ENCODE results near the gene KIF25.

KIF25 gene

DNA sequence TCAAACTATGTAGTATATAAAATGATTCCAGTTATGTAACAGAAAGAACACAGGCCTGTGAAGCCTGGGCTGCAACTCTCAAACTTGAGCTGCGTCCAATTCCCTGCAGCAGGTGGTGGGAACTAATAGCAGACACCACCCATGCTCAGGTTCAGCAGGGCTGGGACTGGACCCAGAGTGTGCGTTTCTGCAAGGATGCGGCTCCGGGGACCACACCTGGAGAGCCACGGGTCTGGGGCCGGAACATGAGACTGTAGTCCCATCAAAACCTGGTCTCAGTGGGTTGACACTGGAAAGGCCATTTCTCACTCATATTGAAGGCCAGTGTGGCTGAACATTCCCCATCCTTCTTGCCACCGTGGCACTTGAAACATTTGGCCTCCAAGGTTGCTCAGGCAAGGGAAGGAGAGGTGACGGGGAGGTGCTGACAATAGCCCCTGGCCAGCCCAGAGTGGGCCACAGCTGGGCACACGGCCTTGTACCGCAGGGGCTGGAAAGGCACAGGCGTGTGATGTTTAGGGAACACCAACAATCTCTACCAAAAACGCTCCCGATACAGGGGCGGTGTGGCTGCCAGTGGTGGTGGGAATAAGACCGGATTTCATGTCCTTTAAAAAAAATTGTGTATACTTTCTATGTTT is 43.5 kb downstream of the KIF25 start:
- Histone ChIP-seq H3K36me3 (ENCODE audit: control insufficient read depth in 1 of 2, insufficient read depth in 2 of 2, low read length in 2 of 2) (no peaks in the 10 kb centered on the region), H3K4me3 (ENCODE audit: low read depth in 1 of 2, low read length in 2 of 2) (no peak overlapping the region), H3K27ac (ENCODE audit: low read length) (no peak overlapping the region), H3K27me3 (ENCODE audit: low read depth, low read length) (no peaks in the 10 kb centered on the region), H3K4me1 (ENCODE audit: control insufficient read depth in 1 of 2, insufficient read depth in 2 of 2, low read length in 2 of 2) (peaks cover under 1 to 2% of the 10 kb centered on the region in 2 donors), H3K9me3 (ENCODE audit: control insufficient read depth in 1 of 2, low read length in 2 of 2) (peaks cover 10 to 17% of the 10 kb centered on the region in 2 donors)

DNA sequence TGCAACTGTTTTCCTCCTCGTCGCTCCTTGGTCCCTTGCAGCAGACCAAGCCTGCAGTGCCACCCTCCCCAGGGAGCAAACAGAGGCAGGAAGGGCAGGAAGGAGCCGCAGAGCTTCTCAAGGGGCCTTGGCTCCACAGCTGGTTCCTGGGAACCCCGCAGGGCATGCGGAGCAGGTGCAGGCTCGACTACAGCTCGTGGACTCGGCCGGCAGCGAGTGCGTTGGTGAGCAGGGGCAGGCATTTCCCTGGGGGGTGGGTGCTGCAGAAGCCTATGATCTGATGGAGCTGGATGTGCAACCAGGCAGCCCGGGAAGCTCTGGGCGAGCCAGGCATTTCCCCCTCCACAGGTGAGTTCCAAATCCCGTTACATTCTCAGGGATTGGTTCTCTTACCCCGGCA is 44.5 kb downstream of the KIF25 start:
- Histone ChIP-seq H3K27me3 (ENCODE audit: low read depth, low read length) (no peaks in the 10 kb centered on the region), H3K27ac (ENCODE audit: low read length) (no peak overlapping the region), H3K9me3 (ENCODE audit: control insufficient read depth in 1 of 2, low read length in 2 of 2) (peaks cover 10 to 17% of the 10 kb centered on the region in 2 donors), H3K36me3 (ENCODE audit: control insufficient read depth in 1 of 2, insufficient read depth in 2 of 2, low read length in 2 of 2) (no peaks in the 10 kb centered on the region), H3K4me1 (ENCODE audit: control insufficient read depth in 1 of 2, insufficient read depth in 2 of 2, low read length in 2 of 2) (no peaks in the 10 kb centered on the region), H3K4me3 (ENCODE audit: low read depth in 1 of 2, low read length in 2 of 2) (no peak overlapping the region)

DNA sequence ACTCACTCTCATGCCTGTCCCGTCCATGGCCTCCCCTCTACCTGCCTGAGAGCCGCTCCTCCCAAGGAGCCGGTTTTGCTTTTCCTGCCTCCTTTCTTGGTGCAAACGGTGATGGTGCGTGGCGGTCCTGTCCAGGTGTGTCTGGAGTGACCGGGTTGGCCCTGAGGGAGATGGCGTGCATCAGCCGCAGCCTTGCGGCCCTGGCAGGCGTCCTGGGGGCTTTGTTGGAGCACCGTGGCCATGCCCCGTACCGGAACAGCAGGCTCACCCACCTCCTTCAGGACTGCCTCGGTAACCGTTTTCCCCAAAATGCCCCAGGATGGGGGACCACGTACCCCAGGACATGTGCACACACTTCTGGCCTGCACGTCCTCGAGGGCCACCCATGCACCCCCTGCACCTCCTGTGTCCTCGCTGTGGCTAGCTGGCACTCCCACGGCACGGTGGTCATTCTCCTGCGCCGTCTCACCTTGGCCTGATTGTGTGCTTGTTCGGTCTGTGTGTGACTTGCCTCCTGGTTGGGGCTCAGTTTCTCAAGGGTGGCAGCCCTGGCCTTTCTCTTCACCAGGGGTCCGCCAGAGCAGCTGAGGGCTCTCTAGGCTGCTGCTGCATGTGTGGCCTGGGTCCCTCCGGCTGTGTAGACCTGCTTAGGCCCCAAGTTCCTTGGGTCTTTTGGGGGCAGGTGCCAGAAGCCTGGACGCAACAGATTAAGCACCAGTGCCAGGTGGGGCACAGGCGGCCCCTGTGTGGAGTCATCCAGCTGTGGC is 45.1 kb downstream of the KIF25 start:
- Histone ChIP-seq H3K4me3 (ENCODE audit: low read depth in 1 of 2, low read length in 2 of 2) (no peak overlapping the region), H3K27ac (ENCODE audit: low read length) (no peak overlapping the region), H3K27me3 (ENCODE audit: low read depth, low read length) (no peaks in the 10 kb centered on the region), H3K4me1 (ENCODE audit: control insufficient read depth in 1 of 2, insufficient read depth in 2 of 2, low read length in 2 of 2) (no peaks in the 10 kb centered on the region), H3K9me3 (ENCODE audit: control insufficient read depth in 1 of 2, low read length in 2 of 2) (peaks cover 10 to 17% of the 10 kb centered on the region in 2 donors), H3K36me3 (ENCODE audit: control insufficient read depth in 1 of 2, insufficient read depth in 2 of 2, low read length in 2 of 2) (no peaks in the 10 kb centered on the region)

- H3K27ac ChIP-seq (ENCODE audit: low read length), result no peak overlapping the region
- H3K4me1 ChIP-seq (ENCODE audit: control insufficient read depth in 1 of 2, insufficient read depth in 2 of 2, low read length in 2 of 2), result no peaks in the 10 kb centered on the region
- H3K9me3 ChIP-seq (ENCODE audit: control insufficient read depth in 1 of 2, low read length in 2 of 2), result peaks cover 10 to 17% of the 10 kb centered on the region in 2 donors
- no peaks in the 10 kb centered on the region for H3K27me3 ChIP-seq (ENCODE audit: low read depth, low read length)
- H3K36me3 ChIP-seq (ENCODE audit: control insufficient read depth in 1 of 2, insufficient read depth in 2 of 2, low read length in 2 of 2), result no peaks in the 10 kb centered on the region
- no peak overlapping the region for H3K4me3 ChIP-seq (ENCODE audit: low read depth in 1 of 2, low read length in 2 of 2)
Measured at GRCh38 chr6:168043193-168043847, 45.8 kb downstream of the KIF25 start.

DNA sequence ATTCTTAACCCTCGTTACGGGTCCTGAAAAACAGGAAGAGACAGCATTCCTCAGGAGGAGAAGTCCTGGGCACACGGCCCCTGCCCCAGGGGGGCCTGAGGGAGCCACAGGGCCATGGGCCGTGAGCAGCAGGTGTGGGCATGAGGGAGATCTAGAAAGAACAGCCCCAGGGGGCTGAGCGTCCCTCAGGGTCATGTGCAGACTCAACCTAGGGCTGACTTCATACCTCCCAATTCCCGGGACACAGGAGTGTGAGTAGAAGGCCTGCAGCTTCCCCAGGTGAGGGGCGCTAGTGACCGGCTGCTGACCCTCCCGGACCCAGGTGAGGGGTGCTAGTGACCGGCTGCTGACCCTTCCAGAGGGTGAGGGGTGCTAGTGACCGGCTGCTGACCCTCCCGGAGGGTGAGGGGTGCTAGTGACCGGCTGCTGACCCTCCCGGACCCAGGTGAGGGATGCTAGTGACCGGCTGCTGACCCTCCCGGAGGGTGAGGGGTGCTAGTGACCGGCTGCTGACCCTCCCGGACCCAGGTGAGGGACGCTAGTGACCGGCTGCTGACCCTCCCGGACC is 46.5 kb downstream of the KIF25 start:
- Histone ChIP-seq H3K27ac (ENCODE audit: low read length) (no peak overlapping the region), H3K4me3 (ENCODE audit: low read depth in 1 of 2, low read length in 2 of 2) (no peak overlapping the region), H3K4me1 (ENCODE audit: control insufficient read depth in 1 of 2, insufficient read depth in 2 of 2, low read length in 2 of 2) (no peaks in the 10 kb centered on the region), H3K36me3 (ENCODE audit: control insufficient read depth in 1 of 2, insufficient read depth in 2 of 2, low read length in 2 of 2) (no peaks in the 10 kb centered on the region), H3K27me3 (ENCODE audit: low read depth, low read length) (no peaks in the 10 kb centered on the region), H3K9me3 (ENCODE audit: control insufficient read depth in 1 of 2, low read length in 2 of 2) (peaks cover 10 to 17% of the 10 kb centered on the region in 2 donors)

DNA sequence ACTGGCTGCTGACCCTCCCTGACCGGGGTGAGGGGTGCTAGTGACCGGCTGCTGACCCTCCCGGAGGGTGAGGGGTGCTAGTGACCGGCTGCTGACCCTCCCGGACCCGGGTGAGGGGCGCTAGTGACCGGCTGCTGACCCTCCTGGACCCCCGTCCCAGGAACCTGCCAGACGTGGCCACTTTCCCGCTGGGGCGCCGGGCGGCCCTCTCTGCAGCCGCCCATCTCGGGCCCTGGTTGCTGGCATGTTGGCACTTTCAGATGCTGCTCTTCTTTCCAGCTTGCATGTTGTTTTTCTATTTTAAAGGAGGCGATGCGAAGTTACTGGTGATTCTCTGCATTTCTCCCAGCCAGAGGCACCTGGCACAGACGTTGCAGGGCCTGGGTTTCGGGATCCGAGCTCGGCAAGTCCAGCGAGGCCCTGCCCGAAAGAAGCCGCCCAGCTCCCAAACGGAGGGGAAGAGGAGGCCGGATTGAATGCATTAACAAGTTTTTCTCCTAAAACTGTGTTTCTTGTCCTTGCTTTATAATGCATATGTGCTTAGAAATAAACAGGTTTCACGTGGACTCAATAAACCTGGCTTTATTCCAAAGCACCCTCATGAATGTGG is 47.2 kb downstream of the KIF25 start:
- H3K27ac ChIP-seq (ENCODE audit: low read length), result no peak overlapping the region
- no peaks in the 10 kb centered on the region for H3K36me3 ChIP-seq (ENCODE audit: control insufficient read depth in 1 of 2, insufficient read depth in 2 of 2, low read length in 2 of 2)
- H3K27me3 ChIP-seq (ENCODE audit: low read depth, low read length), result no peaks in the 10 kb centered on the region
- no peaks in the 10 kb centered on the region for H3K4me1 ChIP-seq (ENCODE audit: control insufficient read depth in 1 of 2, insufficient read depth in 2 of 2, low read length in 2 of 2)
- H3K9me3 ChIP-seq (ENCODE audit: control insufficient read depth in 1 of 2, low read length in 2 of 2), result peaks cover 5 to 12% of the 10 kb centered on the region in 2 donors
- H3K4me3 ChIP-seq (ENCODE audit: low read depth in 1 of 2, low read length in 2 of 2), result no peak overlapping the region

- Histone ChIP-seq H3K4me1 (ENCODE audit: control insufficient read depth in 1 of 2, insufficient read depth in 2 of 2, low read length in 2 of 2) (no peaks in the 10 kb centered on the region), H3K9me3 (ENCODE audit: control insufficient read depth in 1 of 2, low read length in 2 of 2) (peaks cover 0 to 7% of the 10 kb centered on the region in 2 donors), H3K4me3 (ENCODE audit: low read depth in 1 of 2, low read length in 2 of 2) (no peak overlapping the region), H3K27ac (ENCODE audit: low read length) (no peak overlapping the region), H3K36me3 (ENCODE audit: control insufficient read depth in 1 of 2, insufficient read depth in 2 of 2, low read length in 2 of 2) (no peaks in the 10 kb centered on the region), H3K27me3 (ENCODE audit: low read depth, low read length) (no peaks in the 10 kb centered on the region)
Measured at GRCh38 chr6:168045141-168045691, 47.7 kb downstream of the KIF25 start.

GRCh38 chr6:168045706-168046620 is 48.5 kb downstream of the KIF25 start:
- peaks cover 0 to 2% of the 10 kb centered on the region in 2 donors for H3K9me3 ChIP-seq (ENCODE audit: control insufficient read depth in 1 of 2, low read length in 2 of 2)
- no peaks in the 10 kb centered on the region for H3K36me3 ChIP-seq (ENCODE audit: control insufficient read depth in 1 of 2, insufficient read depth in 2 of 2, low read length in 2 of 2)
- H3K27ac ChIP-seq (ENCODE audit: low read length), result no peak overlapping the region
- H3K4me3 ChIP-seq (ENCODE audit: low read depth in 1 of 2, low read length in 2 of 2), result no peak overlapping the region
- no peaks in the 10 kb centered on the region for H3K4me1 ChIP-seq (ENCODE audit: control insufficient read depth in 1 of 2, insufficient read depth in 2 of 2, low read length in 2 of 2)
- H3K27me3 ChIP-seq (ENCODE audit: low read depth, low read length), result no peaks in the 10 kb centered on the region

DNA sequence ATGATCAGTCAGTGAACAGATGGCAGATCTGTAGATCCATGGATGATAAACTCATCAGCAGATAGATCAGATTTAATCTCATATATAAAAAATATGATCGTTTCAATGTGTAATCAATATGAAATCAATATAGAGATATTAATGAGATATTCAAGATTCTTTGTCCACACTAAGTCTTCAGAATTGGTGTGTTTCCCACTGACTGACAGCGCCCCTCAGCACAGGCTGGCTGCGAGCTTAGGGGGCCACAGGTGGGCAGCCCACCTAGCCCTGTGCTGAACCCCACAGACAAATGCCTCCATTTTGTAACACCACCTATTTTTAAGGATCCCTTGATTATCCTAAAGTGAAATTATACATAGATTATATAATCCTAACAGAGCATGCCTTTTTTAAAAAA is 49.2 kb downstream of the KIF25 start:
- H3K36me3 ChIP-seq (ENCODE audit: control insufficient read depth in 1 of 2, insufficient read depth in 2 of 2, low read length in 2 of 2), result no peaks in the 10 kb centered on the region
- H3K9me3 ChIP-seq (ENCODE audit: control insufficient read depth in 1 of 2, low read length in 2 of 2), result no peaks in the 10 kb centered on the region
- H3K27ac ChIP-seq (ENCODE audit: low read length), result no peak overlapping the region
- no peaks in the 10 kb centered on the region for H3K27me3 ChIP-seq (ENCODE audit: low read depth, low read length)
- no peaks in the 10 kb centered on the region for H3K4me1 ChIP-seq (ENCODE audit: control insufficient read depth in 1 of 2, insufficient read depth in 2 of 2, low read length in 2 of 2)
- no peak overlapping the region for H3K4me3 ChIP-seq (ENCODE audit: low read depth in 1 of 2, low read length in 2 of 2)
